ENCODE data around the gene DTNA.
A peak's percentile ranks its signal among the peaks of the same experiment; 100 is the strongest.

GRCh38 chr18:34661464-34662087 is 48.5 kb upstream of the DTNA start:
- TF ChIP-seq POLR2A (IDR thresholded peaks at IDR 0.05; ENCODE audit: borderline replicate concordance, extremely low read depth, insufficient read depth, insufficient read length) (no peak), CTCF (IDR thresholded peaks at IDR 0.05 in 2 of 3, conservative IDR thresholded peaks at IDR 0.05 in 1 of 3; ENCODE audit: borderline replicate concordance in 1 of 3, insufficient read depth in 1 of 3, low read depth in 2 of 3, low read length in 2 of 3) (peak; percentile 58 to 90 (median 83); a peak in 5 of 6 replicates), POLR2AphosphoS5 (IDR thresholded peaks at IDR 0.05; ENCODE audit: low read depth, low read length) (no peak), MAX (IDR thresholded peaks at IDR 0.05) (no peak), TCF7L2 (IDR thresholded peaks at IDR 0.05; ENCODE audit: borderline replicate concordance, extremely low read depth, insufficient read depth, insufficient read length) (no peak), EZH2 (IDR thresholded peaks at IDR 0.05) (no peak), ELF1 (IDR thresholded peaks at IDR 0.05; ENCODE audit: borderline replicate concordance, low read depth) (no peak), YY1 (IDR thresholded peaks at IDR 0.05; ENCODE audit: extremely low read depth, insufficient replicate concordance, low read depth, low read length) (no peak), EGR1 (IDR thresholded peaks at IDR 0.05; ENCODE audit: low read depth) (no peak), CEBPB (IDR thresholded peaks at IDR 0.05; ENCODE audit: low read depth) (no peak)

All from HCT116 (cell line).